ENCODE results near the gene MAP6. TPM values are rescaled to one million over a fixed set of nuclear protein-coding genes. Genes with fewer than 3 reads are reported as not detected.

The MAP6 gene
- total RNA-seq, 1 donor from 2014 or later: 0.23 TPM

- H3K4me1 Mint-ChIP-seq (ENCODE audit: low read depth): no peaks in the 10 kb centered on the region
- no peak for DNase-seq (ENCODE audit: low spot score)
- no peak overlapping the region for H3K4me3 Mint-ChIP-seq (ENCODE audit: low read depth)
- H3K36me3 Mint-ChIP-seq (ENCODE audit: low read depth): no peaks in the 10 kb centered on the region
- H3K27ac Mint-ChIP-seq: no peak overlapping the region
- intact Hi-C loops (cut with micrococcal nuclease): no loop called here
- no peaks in the 10 kb centered on the region for H3K9me3 Mint-ChIP-seq
- H3K27me3 Mint-ChIP-seq (ENCODE audit: low read depth): peaks cover 57% of the 10 kb centered on the region
Measured at GRCh38 chr11:75635066-75635862, 33.6 kb downstream of the MAP6 start.

DNA sequence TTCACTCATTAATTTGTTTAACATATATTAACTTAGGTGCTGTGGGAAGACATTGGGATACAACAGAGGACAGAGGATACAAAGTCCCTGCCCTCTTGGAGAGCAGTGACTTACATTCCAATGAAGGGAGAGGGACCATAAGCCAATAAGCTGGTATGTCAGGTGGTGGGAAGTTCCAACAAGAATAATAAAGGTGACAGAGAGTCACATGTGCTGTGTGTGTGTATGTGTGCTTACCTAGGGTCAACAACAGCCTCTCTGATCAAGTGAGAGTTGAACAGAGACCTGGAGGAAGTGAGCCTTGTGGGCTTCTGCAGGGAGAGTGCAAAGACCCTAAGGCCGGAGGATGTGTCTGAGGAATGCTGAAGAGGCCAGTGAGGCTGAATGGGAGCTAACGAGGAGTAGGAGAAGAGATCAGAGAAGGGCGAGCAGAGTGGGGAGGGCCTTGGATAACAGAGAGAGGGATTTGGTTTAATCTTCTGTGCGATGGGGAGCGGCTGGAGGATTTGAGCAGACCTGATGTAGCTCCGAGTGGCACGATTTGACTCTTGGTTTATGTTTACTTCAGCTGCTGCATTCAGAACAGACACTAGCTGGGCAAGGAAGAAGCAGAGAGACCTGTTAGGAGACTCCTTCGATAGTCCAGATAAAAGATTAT is 35.3 kb downstream of the MAP6 start:
- H3K4me1 Mint-ChIP-seq (ENCODE audit: low read depth): no peaks in the 10 kb centered on the region
- no peak overlapping the region for H3K4me3 Mint-ChIP-seq (ENCODE audit: low read depth)
- DNase-seq (ENCODE audit: low spot score): no peak
- intact Hi-C loops (cut with micrococcal nuclease): no loop called here
- H3K36me3 Mint-ChIP-seq (ENCODE audit: low read depth): no peaks in the 10 kb centered on the region
- peaks cover 60% of the 10 kb centered on the region for H3K27me3 Mint-ChIP-seq (ENCODE audit: low read depth)
- no peak overlapping the region for H3K27ac Mint-ChIP-seq
- no peaks in the 10 kb centered on the region for H3K9me3 Mint-ChIP-seq

DNA sequence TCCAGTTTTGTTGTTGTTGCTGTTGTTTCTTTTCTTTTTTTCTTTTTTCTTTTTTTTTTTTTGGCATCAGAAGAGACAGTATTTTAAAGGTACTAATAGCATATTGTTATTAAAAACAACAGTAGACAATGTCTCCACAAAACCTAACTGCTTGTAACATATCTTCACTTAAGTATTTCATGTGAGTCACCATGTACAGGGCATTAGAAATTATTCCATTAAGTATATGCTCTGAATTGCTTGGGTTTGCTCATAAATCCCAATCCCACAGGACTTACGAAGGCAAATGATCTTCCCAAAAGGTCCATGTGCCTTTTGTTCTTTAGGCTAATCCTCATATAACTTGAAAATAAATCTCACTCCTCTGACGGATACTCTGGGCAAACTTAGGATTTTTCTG is 35.9 kb downstream of the MAP6 start:
- Mint-ChIP-seq H3K4me1 (ENCODE audit: low read depth) (no peaks in the 10 kb centered on the region), H3K27ac (no peak overlapping the region), H3K4me3 (ENCODE audit: low read depth) (no peak overlapping the region), H3K27me3 (ENCODE audit: low read depth) (peaks cover 59% of the 10 kb centered on the region), H3K36me3 (ENCODE audit: low read depth) (no peaks in the 10 kb centered on the region), H3K9me3 (no peaks in the 10 kb centered on the region)
- intact Hi-C loops (cut with micrococcal nuclease): no loop called here
- no peak for DNase-seq (ENCODE audit: low spot score)

DNA sequence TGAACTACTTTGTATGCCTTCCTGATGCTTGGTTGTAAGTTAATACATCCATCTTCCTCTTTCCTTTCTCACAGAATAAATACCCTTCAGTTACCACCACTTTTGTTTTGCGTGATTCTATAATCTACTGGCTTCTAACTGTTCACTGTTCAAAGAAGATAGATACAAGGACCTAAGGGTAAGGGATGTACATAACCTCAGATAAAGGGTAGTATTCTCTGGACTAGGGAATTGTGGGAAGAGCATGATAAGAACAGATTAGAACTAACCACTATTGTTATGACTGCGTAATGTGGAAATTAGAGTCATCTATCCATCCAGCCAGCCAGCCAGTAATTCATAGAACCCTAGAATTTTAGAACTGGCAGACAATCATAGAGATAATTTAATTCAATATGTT is 36.4 kb downstream of the MAP6 start:
- DNase-seq (ENCODE audit: low spot score): no peak
- no peak overlapping the region for H3K27ac Mint-ChIP-seq
- peaks cover 61% of the 10 kb centered on the region for H3K27me3 Mint-ChIP-seq (ENCODE audit: low read depth)
- H3K4me3 Mint-ChIP-seq (ENCODE audit: low read depth): no peak overlapping the region
- no peaks in the 10 kb centered on the region for H3K36me3 Mint-ChIP-seq (ENCODE audit: low read depth)
- H3K4me1 Mint-ChIP-seq (ENCODE audit: low read depth): no peaks in the 10 kb centered on the region
- H3K9me3 Mint-ChIP-seq: no peaks in the 10 kb centered on the region
- intact Hi-C loops (cut with micrococcal nuclease): no loop called here

DNA sequence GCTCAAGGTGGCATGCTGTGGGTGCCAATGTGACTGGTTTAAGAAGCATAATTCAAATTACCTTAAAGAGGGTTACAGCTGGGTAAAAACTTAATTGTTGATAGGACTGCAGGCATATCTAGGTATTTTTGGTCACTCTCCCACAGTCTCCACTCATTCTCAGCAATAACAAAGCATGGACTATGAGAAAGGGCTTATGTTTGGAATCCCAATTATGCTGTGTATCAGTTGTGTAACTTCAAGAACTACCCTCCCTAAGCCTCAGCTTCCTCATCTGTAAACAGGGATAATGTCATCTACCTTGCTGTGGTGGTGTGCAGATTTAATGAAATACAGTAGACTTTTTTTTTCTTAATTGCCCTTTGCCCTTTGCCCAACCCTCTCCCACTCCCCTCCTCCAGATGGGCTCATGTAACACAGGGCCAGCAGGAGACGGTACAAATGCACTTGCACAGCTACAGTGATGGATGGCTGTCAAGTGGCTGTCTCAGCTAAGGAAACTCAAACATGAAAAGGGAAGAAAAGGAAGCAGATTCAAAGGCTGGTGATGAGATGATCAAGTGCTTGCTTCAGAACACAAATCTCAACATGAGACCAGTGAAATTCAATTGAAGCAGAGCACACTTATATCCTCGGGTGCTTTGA is 37.6 kb downstream of the MAP6 start:
- Mint-ChIP-seq H3K9me3 (no peaks in the 10 kb centered on the region), H3K4me3 (ENCODE audit: low read depth) (no peak overlapping the region), H3K27me3 (ENCODE audit: low read depth) (peaks cover 50% of the 10 kb centered on the region), H3K36me3 (ENCODE audit: low read depth) (no peaks in the 10 kb centered on the region), H3K4me1 (ENCODE audit: low read depth) (no peaks in the 10 kb centered on the region), H3K27ac (no peak overlapping the region)
- no peak for DNase-seq (ENCODE audit: low spot score)
- intact Hi-C loops (cut with micrococcal nuclease): no loop called here

DNA sequence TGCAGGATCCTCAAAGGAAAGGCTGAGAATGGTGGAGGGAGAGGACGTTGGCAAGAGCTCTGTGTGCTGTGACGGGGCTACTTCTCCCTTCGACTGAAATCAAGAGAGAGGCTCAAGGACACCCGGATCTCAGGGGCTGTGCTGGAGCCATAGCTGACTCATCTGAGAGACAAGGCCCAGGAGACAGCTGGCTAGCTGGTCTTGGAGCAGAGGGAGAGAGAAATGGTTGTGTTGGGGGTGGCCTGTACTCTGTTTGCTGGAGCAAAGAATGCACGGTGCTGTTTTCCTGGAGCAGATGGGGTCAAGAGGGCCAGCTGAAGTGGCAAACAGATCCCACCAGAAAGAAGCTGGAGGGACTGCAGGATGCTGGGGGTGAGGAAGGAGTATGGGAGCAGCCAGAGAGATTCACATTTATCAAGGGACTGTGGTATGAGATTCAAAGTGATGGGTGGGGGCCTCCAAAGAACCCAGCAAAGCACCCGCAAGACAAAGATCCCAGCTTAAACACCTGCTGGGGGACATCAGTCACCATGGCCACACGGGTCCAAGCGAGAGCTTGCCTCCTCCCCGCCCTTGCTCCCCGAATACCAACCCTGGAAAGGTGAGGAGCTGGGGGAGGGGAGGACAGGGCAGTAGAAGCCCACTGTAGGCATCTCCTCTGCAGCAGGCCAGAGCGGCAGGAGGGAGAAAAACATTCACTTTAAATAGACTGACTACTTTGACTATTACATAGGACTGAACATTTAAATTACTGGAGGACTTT is 40.8 kb downstream of the MAP6 start:
- H3K4me3 Mint-ChIP-seq (ENCODE audit: low read depth): no peak overlapping the region
- H3K27me3 Mint-ChIP-seq (ENCODE audit: low read depth): peaks cover 36% of the 10 kb centered on the region
- no peaks in the 10 kb centered on the region for H3K9me3 Mint-ChIP-seq
- no peak for DNase-seq (ENCODE audit: low spot score)
- intact Hi-C loops (cut with micrococcal nuclease): no loop called here
- H3K4me1 Mint-ChIP-seq (ENCODE audit: low read depth): no peaks in the 10 kb centered on the region
- no peak overlapping the region for H3K27ac Mint-ChIP-seq
- no peaks in the 10 kb centered on the region for H3K36me3 Mint-ChIP-seq (ENCODE audit: low read depth)

DNA sequence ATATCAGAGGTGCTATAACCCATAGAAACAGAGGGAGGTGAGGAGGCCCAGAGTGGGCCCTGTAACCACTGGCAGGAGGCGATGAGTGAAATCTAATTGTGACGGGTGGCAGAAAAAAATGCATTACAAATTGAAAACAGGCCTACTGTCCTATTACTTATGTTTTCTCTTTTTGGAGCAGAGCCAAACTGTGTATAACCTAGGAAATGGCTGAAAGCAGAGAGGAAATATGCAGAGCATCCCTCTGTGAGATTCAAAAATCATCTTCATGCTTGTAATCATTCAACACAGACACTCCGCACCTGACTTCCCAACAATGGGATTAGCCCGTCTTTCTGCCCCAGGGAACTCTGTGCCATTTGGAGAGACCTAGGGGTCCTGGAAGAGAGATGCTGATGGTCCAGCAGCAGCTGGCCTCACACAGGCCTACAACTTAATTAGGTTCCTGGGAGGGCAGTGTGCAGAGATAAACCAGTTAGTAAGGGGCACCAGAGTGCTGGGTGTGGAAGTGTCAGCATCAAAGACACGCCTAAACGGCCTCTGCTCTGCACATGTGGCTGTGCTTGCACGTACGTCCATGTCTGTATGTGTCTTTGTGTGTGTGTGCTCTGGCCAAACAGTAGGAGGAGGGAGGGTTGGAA is 41.8 kb downstream of the MAP6 start:
- Mint-ChIP-seq H3K4me1 (ENCODE audit: low read depth) (no peaks in the 10 kb centered on the region), H3K36me3 (ENCODE audit: low read depth) (no peaks in the 10 kb centered on the region), H3K9me3 (no peaks in the 10 kb centered on the region), H3K27me3 (ENCODE audit: low read depth) (peaks cover 30% of the 10 kb centered on the region), H3K27ac (no peak overlapping the region), H3K4me3 (ENCODE audit: low read depth) (no peak overlapping the region)
- intact Hi-C loops (cut with micrococcal nuclease): no loop called here
- no peak for DNase-seq (ENCODE audit: low spot score)

GRCh38 chr11:75625991-75626888 is 42.6 kb downstream of the MAP6 start:
- Mint-ChIP-seq H3K9me3 (no peaks in the 10 kb centered on the region), H3K27me3 (ENCODE audit: low read depth) (peaks cover 26% of the 10 kb centered on the region), H3K4me1 (ENCODE audit: low read depth) (no peaks in the 10 kb centered on the region), H3K36me3 (ENCODE audit: low read depth) (no peaks in the 10 kb centered on the region), H3K4me3 (ENCODE audit: low read depth) (no peak overlapping the region), H3K27ac (no peak overlapping the region)
- no peak for DNase-seq (ENCODE audit: low spot score)
- intact Hi-C loops (cut with micrococcal nuclease): no loop called here

- H3K36me3 Mint-ChIP-seq (ENCODE audit: low read depth): no peaks in the 10 kb centered on the region
- H3K4me1 Mint-ChIP-seq (ENCODE audit: low read depth): no peaks in the 10 kb centered on the region
- H3K27me3 Mint-ChIP-seq (ENCODE audit: low read depth): peaks cover 21% of the 10 kb centered on the region
- no peaks in the 10 kb centered on the region for H3K9me3 Mint-ChIP-seq
- no peak overlapping the region for H3K27ac Mint-ChIP-seq
- intact Hi-C loops (cut with micrococcal nuclease): no loop called here
- no peak for DNase-seq (ENCODE audit: low spot score)
- no peak overlapping the region for H3K4me3 Mint-ChIP-seq (ENCODE audit: low read depth)
Measured at GRCh38 chr11:75625021-75625420, 43.8 kb downstream of the MAP6 start.

DNA sequence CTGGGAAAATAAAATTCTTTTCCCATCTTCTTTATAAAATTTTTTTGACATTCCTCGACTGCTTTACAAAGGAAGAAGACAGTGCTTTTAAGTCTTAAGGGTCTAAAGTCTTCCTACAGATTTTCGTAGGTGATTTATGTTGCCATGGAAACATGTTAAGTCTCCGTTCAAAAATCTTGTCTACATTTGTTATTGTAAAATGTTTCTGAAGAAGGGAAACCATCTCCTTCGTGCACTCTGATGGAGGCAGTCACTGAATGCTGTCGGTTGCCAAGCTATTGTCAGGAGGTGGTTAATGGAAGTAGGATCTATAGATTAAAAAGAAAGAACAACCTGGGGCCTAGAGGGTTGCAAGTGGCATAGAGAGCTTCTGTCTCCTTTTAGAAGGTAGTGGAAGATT is 52.6 kb downstream of the MAP6 start:
- Mint-ChIP-seq H3K9me3 (no peaks in the 10 kb centered on the region), H3K27ac (no peak overlapping the region), H3K4me1 (ENCODE audit: low read depth) (no peaks in the 10 kb centered on the region), H3K4me3 (ENCODE audit: low read depth) (no peak overlapping the region), H3K36me3 (ENCODE audit: low read depth) (no peaks in the 10 kb centered on the region), H3K27me3 (ENCODE audit: low read depth) (peaks cover 13% of the 10 kb centered on the region)
- intact Hi-C loops (cut with micrococcal nuclease): no loop called here
- DNase-seq (ENCODE audit: low spot score): no peak

GRCh38 chr11:75615751-75616150 is 53.1 kb downstream of the MAP6 start:
- Mint-ChIP-seq H3K4me3 (ENCODE audit: low read depth) (no peak overlapping the region), H3K27ac (no peak overlapping the region), H3K36me3 (ENCODE audit: low read depth) (no peaks in the 10 kb centered on the region), H3K9me3 (no peaks in the 10 kb centered on the region), H3K27me3 (ENCODE audit: low read depth) (peaks cover 12% of the 10 kb centered on the region), H3K4me1 (ENCODE audit: low read depth) (no peaks in the 10 kb centered on the region)
- no peak for DNase-seq (ENCODE audit: low spot score)
- intact Hi-C loops (cut with micrococcal nuclease): no loop called here

DNA sequence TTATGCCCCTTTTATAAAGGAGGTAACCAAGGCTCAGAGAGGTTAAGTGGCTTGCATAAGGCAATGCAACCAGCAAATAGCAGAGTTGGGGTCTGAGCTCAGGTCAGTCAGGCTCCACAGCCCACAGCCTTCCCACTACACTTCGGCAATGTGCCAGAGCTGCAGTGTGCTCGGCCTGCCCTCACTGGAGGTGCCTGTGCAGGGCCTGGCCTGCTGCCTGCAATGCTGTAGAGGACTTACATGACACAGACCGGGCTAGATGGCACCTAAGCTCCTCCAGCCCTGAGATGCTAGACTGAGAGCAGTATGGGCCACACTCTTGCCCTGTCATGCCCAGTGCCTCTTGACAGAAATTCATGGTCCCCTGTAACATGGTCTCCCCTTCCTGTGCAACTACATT is 57.0 kb downstream of the MAP6 start:
- peaks cover 11% of the 10 kb centered on the region for H3K27me3 Mint-ChIP-seq (ENCODE audit: low read depth)
- no peaks in the 10 kb centered on the region for H3K36me3 Mint-ChIP-seq (ENCODE audit: low read depth)
- intact Hi-C loops (cut with micrococcal nuclease): no loop called here
- DNase-seq (ENCODE audit: low spot score): no peak
- H3K4me3 Mint-ChIP-seq (ENCODE audit: low read depth): no peak overlapping the region
- H3K27ac Mint-ChIP-seq: no peak overlapping the region
- H3K9me3 Mint-ChIP-seq: no peaks in the 10 kb centered on the region
- no peaks in the 10 kb centered on the region for H3K4me1 Mint-ChIP-seq (ENCODE audit: low read depth)
